GM12873 (cell line): ENCODE data around the gene GLIS1.

Experiments
- CTCF ChIP-seq: IDR thresholded peaks from 2 replicates; pipeline ENCODE4 v1.5.1; 2012; ENCODE audit warnings: low read depth, mild to moderate bottlenecking, moderate library complexity, low read length, control low read depth; ENCODE audit not compliant: insufficient read depth; ENCODE audit errors: missing control alignments

Gene GLIS1

DNA sequence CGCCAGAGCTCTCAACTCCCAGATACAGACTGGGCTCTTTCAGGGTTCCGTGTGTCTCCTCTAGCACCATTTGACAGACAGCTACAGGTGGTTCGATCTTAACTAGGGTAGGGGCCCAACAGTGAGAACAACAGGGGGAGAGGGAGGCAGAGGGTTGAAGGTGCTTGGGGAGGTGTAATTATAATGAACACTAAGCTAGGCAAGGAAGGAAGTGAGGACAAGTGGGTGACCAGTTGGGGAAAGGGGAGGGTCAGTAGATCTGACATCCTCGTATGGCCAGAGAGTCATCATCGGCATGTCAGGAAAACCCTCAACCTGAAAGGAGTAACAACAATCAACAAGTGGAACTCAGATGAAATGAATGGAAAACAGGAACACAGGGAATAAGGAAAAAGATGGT is 22.8 kb downstream of the GLIS1 start:
- TF ChIP-seq CTCF: no peak

- TF ChIP-seq CTCF: peak; percentile 67
Observed at GRCh38 chr1:53715478-53715877, 23.5 kb downstream of the GLIS1 start.

DNA sequence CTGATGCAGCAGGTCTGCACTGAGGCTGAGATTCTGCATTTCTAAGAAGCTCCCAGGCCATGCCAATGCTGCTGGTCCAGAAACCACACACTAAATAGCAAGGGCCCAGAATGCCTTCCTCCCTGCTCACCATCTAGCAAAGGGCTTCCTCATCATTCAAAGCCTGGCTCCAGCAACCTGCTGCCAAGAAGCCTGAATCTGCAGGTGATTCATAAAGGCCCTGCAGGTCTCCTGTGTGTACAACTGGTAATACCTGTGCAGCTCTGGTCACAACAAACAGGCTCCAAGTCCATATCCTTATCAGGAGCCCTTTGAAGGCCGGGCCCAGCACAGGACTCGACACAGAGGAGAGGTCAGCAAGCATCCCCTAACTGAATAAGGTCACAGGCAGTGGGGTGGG is 26.7 kb downstream of the GLIS1 start:
- no peak for TF ChIP-seq CTCF

DNA sequence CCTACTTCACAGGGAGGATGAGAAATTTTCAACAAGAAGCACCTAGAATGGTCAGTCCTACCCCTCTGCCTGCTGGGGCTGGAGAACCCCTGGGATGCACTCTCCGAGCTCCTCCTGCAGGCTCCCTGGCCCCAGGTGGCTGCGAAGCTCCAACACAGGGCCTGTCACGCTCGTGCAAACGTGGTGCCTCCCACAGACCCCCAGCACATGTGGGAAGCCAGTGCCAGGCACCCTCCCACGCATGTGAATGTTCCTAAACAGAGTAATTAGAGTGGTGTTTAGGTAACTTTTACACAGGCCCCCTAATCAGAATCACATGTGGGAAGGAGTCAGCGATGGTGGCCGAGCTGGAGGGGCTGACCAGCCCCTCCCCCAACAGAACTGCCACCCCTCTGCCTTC is 28.4 kb downstream of the GLIS1 start:
- no peak for TF ChIP-seq CTCF

DNA sequence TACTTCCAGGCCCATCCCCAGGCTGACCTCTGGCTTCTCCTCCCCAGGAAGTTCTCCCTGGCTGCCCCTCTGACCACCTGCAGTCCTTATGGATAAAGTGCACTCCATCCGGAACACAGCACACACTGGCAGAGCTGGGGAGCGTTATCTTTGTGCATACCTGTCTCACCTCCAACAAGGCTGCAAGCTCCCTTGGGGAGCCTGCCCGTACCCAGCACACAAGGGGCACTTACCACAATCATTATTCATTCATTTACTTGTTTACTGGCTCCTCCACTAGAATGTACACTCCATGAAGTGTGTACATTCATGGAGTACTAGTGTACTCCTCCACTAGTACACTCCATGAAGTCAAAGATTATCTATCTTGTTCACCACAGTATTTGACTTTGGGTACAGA is 30.3 kb downstream of the GLIS1 start:
- no peak for TF ChIP-seq CTCF

GRCh38 chr1:53706356-53706755 is 32.6 kb downstream of the GLIS1 start:
- TF ChIP-seq CTCF: no peak

DNA sequence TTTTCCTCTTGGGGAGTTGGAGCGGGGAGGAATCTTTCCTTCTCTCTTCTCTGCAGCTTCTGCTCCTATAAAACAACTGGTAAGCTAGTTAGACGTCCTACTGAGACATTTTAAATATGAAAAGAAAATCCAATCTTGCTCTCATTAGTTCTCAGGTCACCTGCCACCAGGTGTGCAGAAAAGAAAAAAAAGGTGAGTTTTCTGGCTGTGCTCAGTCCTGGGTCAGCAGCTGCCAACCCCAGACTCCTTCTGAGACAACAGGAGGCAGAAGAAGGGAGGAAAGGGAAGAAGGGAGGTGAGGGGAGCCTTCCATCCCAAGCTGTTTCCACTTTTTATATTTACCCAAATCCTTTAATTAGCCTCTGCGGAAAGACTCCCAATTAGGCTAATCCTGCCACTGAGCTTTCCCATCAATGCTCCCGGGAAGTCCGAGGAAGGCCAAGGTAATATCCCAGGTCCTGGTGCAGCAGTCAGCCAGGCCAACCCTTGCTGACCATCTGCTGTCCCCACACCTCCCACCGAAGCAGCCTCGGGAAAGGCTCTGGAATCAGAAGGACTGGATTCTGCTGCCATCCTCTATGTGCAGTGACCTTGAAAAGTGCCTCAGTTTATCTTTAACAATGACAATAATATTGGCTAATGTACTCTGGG is 33.4 kb downstream of the GLIS1 start:
- TF ChIP-seq CTCF: no peak
